Right atrium auricular region (tissue), 2 donors: Measurements from ENCODE around the gene KHNYN. TPM values are rescaled to one million over a fixed set of nuclear protein-coding genes. Genes with fewer than 3 reads are reported as not detected.
"Not testable (repeated sequence)": the region's sequence is repeated elsewhere in the genome, so short reads cannot be mapped to it uniquely, and the experiment has no call there.

Experiments used
- DNase-seq: peaks from one replicate; pipeline ENCODE4 v3.0.0-alpha.2; 2019; ENCODE audit warnings: low spot score
- H3K27ac ChIP-seq, 2 donors: fragments of 200-600 bp; sonication (generic); 1 replicate in 1 of 2; 2 replicates in 1 of 2; pipeline ENCODE4 v1.5.1; 2016 to 2019
- H3K27me3 ChIP-seq, 2 donors: fragments of 200-600 bp; sonication (generic); one replicate each; pipeline versions ENCODE4 v1.5.1 to v1.6.0; 2017 to 2019
- H3K36me3 ChIP-seq: fragments of 200-600 bp; sonication (generic); one replicate; pipeline ENCODE4 v1.5.1; 2016
- H3K4me1 ChIP-seq, 2 donors: fragments of 200-600 bp; sonication (generic); one replicate each; pipeline versions ENCODE4 v1.5.1 to v1.6.0; 2017 to 2019
- H3K4me3 ChIP-seq, 2 donors: fragments of 200-600 bp; sonication (generic); 1 replicate in 1 of 2; 2 replicates in 1 of 2; pipeline ENCODE4 v1.5.1; 2017 to 2019; ENCODE audit warnings: mild to moderate bottlenecking in 1 of 2, moderate library complexity in 1 of 2
- H3K9me3 ChIP-seq, 2 donors: fragments of 200-600 bp; sonication (generic); one replicate each; pipeline ENCODE4 v1.5.1; 2019
- CTCF ChIP-seq, 2 donors: fragments of 200-600 bp; sonication (generic); IDR thresholded peaks; one replicate each; pipeline ENCODE4 v1.5.1; 2019; ENCODE audit warnings: antibody characterized with exemption in 2 of 2
- total RNA-seq, 2 donors: library from RNA; depleted of rRNA; stranded (reverse); fragments of >200 nt; gene quantifications; one replicate each; pipeline ENCODE4 v1.1.0, GENCODE V29; 2016

KHNYN gene
- total RNA-seq, 2 donors from 2014 or later: 16.3 to 23.0 TPM

GRCh38 chr14:24387009-24387345, 42.8 kb upstream of the KHNYN start:
- Histone ChIP-seq H3K27ac (no peak overlapping the region), H3K27me3 (no peaks in the 10 kb centered on the region), H3K4me1 (peaks cover 0 to 11% of the 10 kb centered on the region in 2 donors), H3K4me3 (no peak overlapping the region), H3K36me3 (no peaks in the 10 kb centered on the region), H3K9me3 (no peaks in the 10 kb centered on the region)
- TF ChIP-seq CTCF (IDR thresholded peaks at IDR 0.05): no peak
- no peak for DNase-seq

DNA sequence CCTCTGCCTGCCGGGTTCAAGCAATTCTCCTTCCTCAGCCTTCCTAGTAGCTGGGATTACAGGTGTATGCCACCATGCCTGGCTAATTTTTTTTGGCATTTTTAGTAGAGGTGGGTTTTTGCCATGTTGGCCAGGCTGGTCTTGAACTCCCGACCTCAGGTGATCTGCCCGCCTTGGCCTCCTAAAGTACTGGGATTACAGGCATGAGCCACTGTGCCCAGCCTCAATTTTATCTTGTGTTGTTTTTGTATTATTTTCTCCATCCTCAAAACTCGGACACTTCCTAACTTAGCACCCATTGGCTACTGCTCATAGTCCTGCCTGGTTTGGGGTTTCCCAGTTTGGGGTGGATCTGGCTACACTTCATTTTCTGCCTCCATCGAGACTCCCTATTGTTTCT, 42.2 kb upstream of the KHNYN start:
- not testable (repeated sequence) for H3K9me3 ChIP-seq, H3K27ac ChIP-seq, DNase-seq, H3K27me3 ChIP-seq, H3K36me3 ChIP-seq, H3K4me3 ChIP-seq
- peaks cover 0 to 15% of the 10 kb centered on the region in 2 donors for H3K4me1 ChIP-seq

DNA sequence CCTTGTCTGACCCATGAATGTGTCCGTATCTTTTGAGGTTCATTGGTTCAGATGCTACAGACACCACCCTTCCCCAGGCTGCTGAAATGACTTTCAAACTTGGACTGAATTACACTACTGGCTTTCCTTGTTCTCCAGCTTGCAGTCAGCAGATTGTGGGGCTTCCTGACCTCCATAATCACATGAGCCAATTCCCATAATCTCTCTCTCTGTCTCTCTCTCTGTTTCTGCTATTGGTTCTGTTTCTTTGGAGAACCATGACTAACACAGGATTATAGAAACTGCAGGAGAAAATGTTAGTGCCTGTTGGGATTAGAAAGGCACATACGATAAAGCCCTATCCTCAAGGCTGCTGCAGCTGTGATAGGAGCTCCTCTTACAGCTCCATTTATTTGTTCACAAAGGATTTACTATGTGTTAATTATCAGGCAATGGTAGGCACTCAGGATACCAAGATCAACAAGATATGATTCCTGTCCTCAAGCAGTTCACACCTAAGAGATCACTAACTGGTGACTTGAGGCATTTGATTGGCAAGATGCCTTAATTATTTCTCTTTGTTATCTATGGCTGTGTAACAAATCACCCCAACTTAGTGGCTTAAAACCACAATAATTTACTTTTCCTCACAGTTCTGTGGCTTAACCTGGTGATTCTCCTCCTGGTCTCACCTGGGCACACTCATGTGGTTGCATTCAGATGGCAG, 41.1 kb upstream of the KHNYN start:
- H3K27ac ChIP-seq: no peak overlapping the region

GRCh38 chr14:24389226-24389848, 40.4 kb upstream of the KHNYN start:
- H3K9me3 ChIP-seq: no peaks in the 10 kb centered on the region
- no peak for DNase-seq
- no peak overlapping the region for H3K27ac ChIP-seq
- no peak overlapping the region for H3K4me3 ChIP-seq
- no peaks in the 10 kb centered on the region for H3K27me3 ChIP-seq
- H3K4me1 ChIP-seq: peaks cover 0 to 15% of the 10 kb centered on the region in 2 donors
- no peak for TF ChIP-seq CTCF (IDR thresholded peaks at IDR 0.05)
- H3K36me3 ChIP-seq: no peaks in the 10 kb centered on the region

More for the DNA sequence above, 41.1 kb upstream of the KHNYN start:
- Histone ChIP-seq H3K27me3 (no peaks in the 10 kb centered on the region), H3K4me1 (peaks cover 0 to 15% of the 10 kb centered on the region in 2 donors), H3K9me3 (no peaks in the 10 kb centered on the region), H3K4me3 (no peak overlapping the region), H3K36me3 (no peaks in the 10 kb centered on the region)
- no peak for TF ChIP-seq CTCF (IDR thresholded peaks at IDR 0.05)
- DNase-seq: no peak

DNA sequence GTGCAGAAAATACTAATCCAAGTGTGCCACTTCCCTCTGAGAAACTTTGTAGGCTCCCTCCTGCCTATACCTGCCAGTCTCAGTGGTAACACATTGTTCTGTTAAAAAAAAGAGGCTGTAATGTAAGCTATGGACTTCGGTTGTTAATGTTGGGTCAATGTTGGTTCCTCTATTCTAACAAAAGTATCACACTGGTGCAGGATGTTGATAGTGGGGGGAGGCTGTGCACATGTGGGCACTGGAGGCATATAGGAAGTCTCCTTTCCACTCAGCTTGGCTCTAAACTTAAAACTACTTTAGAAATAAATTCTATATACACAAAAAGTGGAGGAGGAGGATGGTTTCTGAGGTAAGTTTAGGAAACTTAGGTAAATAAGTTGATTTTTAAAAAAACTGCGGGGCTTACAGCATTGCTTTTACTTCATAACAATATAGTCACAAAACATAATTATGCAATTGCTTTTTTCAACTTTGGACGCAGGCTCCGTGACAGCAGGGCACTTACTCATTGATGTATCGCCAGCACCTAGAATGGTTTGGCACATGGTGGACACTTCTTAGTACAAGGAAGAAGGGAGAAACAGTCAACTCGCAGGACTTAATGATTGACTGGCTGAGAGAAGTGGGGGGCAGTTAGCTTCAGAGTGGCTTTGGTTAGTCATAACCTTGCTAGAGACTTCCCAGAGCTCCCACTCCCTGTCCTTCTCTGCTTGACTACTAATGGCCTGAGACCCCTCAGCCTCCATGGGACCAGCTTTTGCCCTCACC, 38.9 kb upstream of the KHNYN start:
- Histone ChIP-seq H3K36me3 (no peaks in the 10 kb centered on the region), H3K4me1 (peaks cover 0 to 15% of the 10 kb centered on the region in 2 donors), H3K9me3 (no peaks in the 10 kb centered on the region), H3K4me3 (no peak overlapping the region), H3K27me3 (no peaks in the 10 kb centered on the region), H3K27ac (no peak overlapping the region)
- TF ChIP-seq CTCF (IDR thresholded peaks at IDR 0.05): no peak
- DNase-seq: no peak
